ENCODE measurements around the gene UQCC5.
"Not testable (repeated sequence)": the region's sequence is repeated elsewhere in the genome, so short reads cannot be mapped to it uniquely, and the experiment has no call there.

UQCC5 gene

GRCh38 chr3:52524258-52524751 is 12.1 kb upstream of the UQCC5 start:
- H3K36me3 ChIP-seq (ENCODE audit: low read depth), result peaks cover 43% of the 10 kb centered on the region

GRCh38 chr3:52524752-52525679 is 11.4 kb upstream of the UQCC5 start:
- H3K27me3 ChIP-seq (ENCODE audit: insufficient read depth, poor library complexity, severe bottlenecking), result no peaks in the 10 kb centered on the region
- H3K4me3 ChIP-seq (ENCODE audit: severe bottlenecking), result no peak overlapping the region
- peak overlapping the region; percentile 74 for H3K27ac ChIP-seq (ENCODE audit: poor library complexity, severe bottlenecking)
- DNase-seq (ENCODE audit: low spot score) (peak; percentile 57), ATAC-seq (ENCODE audit: low read depth) (no peak)
- TF ChIP-seq CTCF (IDR thresholded peaks at IDR 0.05; ENCODE audit: poor library complexity, severe bottlenecking), result no peak
- no peaks in the 10 kb centered on the region for H3K9me3 ChIP-seq (ENCODE audit: severe bottlenecking)
- H3K36me3 ChIP-seq (ENCODE audit: low read depth), result peaks cover 43% of the 10 kb centered on the region
- H3K4me1 ChIP-seq (ENCODE audit: insufficient read depth, poor library complexity, severe bottlenecking), result peaks cover 17% of the 10 kb centered on the region

More at GRCh38 chr3:52524258-52524751, 12.1 kb upstream of the UQCC5 start:
- no peak for TF ChIP-seq CTCF (IDR thresholded peaks at IDR 0.05; ENCODE audit: poor library complexity, severe bottlenecking)
- DNase-seq (ENCODE audit: low spot score) (no peak), ATAC-seq (ENCODE audit: low read depth) (no peak)
- Histone ChIP-seq H3K27ac (ENCODE audit: poor library complexity, severe bottlenecking) (no peak overlapping the region), H3K9me3 (ENCODE audit: severe bottlenecking) (no peaks in the 10 kb centered on the region), H3K4me3 (ENCODE audit: severe bottlenecking) (no peak overlapping the region), H3K4me1 (ENCODE audit: insufficient read depth, poor library complexity, severe bottlenecking) (peaks cover 17% of the 10 kb centered on the region), H3K27me3 (ENCODE audit: insufficient read depth, poor library complexity, severe bottlenecking) (no peaks in the 10 kb centered on the region)

- Histone ChIP-seq H3K4me3 (ENCODE audit: severe bottlenecking) (no peak overlapping the region), H3K9me3 (ENCODE audit: severe bottlenecking) (no peaks in the 10 kb centered on the region), H3K4me1 (ENCODE audit: insufficient read depth, poor library complexity, severe bottlenecking) (peaks cover 17% of the 10 kb centered on the region), H3K27ac (ENCODE audit: poor library complexity, severe bottlenecking) (peak overlapping the region; percentile 74), H3K36me3 (ENCODE audit: low read depth) (peaks cover 43% of the 10 kb centered on the region), H3K27me3 (ENCODE audit: insufficient read depth, poor library complexity, severe bottlenecking) (no peaks in the 10 kb centered on the region)
- ATAC-seq (ENCODE audit: low read depth), result peak; percentile 68
- no peak for TF ChIP-seq CTCF (IDR thresholded peaks at IDR 0.05; ENCODE audit: poor library complexity, severe bottlenecking)
- peak; percentile 68 for DNase-seq (ENCODE audit: low spot score)
Observed at GRCh38 chr3:52525680-52526561, 10.5 kb upstream of the UQCC5 start.

DNA sequence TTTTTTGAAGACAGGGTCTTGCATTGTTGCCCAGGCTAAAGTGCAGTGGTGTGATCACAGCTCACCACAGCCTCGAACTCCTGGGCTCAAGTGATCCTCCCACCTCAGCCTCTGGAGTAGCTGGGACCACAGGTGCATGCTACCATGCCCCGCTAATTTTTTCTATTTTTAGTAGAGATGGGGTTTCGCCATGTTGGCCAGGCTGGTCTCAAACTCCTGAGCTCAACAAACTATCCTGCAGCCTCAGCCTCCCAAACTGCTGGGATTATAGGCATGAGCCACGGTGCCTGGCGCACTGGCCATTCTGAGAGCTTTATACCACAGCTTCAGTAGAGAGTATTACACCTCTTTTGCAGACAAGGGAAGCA is 9.8 kb upstream of the UQCC5 start:
- H3K27ac ChIP-seq (ENCODE audit: poor library complexity, severe bottlenecking), result peak overlapping the region; percentile 74
- not testable (repeated sequence) for H3K9me3 ChIP-seq (ENCODE audit: severe bottlenecking); H3K4me3 ChIP-seq (ENCODE audit: severe bottlenecking); ATAC-seq (ENCODE audit: low read depth); H3K27me3 ChIP-seq (ENCODE audit: insufficient read depth, poor library complexity, severe bottlenecking); DNase-seq (ENCODE audit: low spot score)
- H3K36me3 ChIP-seq (ENCODE audit: low read depth), result peaks cover 43% of the 10 kb centered on the region
- peaks cover 17% of the 10 kb centered on the region for H3K4me1 ChIP-seq (ENCODE audit: insufficient read depth, poor library complexity, severe bottlenecking)

GRCh38 chr3:52527039-52527731 is 9.2 kb upstream of the UQCC5 start:
- Histone ChIP-seq H3K36me3 (ENCODE audit: low read depth) (peaks cover 43% of the 10 kb centered on the region), H3K9me3 (ENCODE audit: severe bottlenecking) (no peaks in the 10 kb centered on the region), H3K27ac (ENCODE audit: poor library complexity, severe bottlenecking) (peak overlapping the region; percentile 74), H3K4me1 (ENCODE audit: insufficient read depth, poor library complexity, severe bottlenecking) (peaks cover 17% of the 10 kb centered on the region), H3K27me3 (ENCODE audit: insufficient read depth, poor library complexity, severe bottlenecking) (no peaks in the 10 kb centered on the region), H3K4me3 (ENCODE audit: severe bottlenecking) (no peak overlapping the region)
- no peak for TF ChIP-seq CTCF (IDR thresholded peaks at IDR 0.05; ENCODE audit: poor library complexity, severe bottlenecking)
- DNase-seq (ENCODE audit: low spot score) (no peak), ATAC-seq (ENCODE audit: low read depth) (no peak)

Measured in RWPE2 (cell line).